IPS-18a (cell line): ENCODE measurements around the gene IGSF9B.

ENCODE experiments used
- H3K27ac ChIP-seq: one replicate; pipeline ENCODE4 v1.5.1; 2013; ENCODE audit warnings: low read length
- H3K27me3 ChIP-seq: one replicate; pipeline ENCODE4 v1.6.1; 2013; ENCODE audit warnings: mild to moderate bottlenecking, low read length; ENCODE audit not compliant: control insufficient read depth, insufficient read depth
- H3K36me3 ChIP-seq: one replicate; pipeline ENCODE4 v1.6.1; 2013; ENCODE audit warnings: low read depth, low read length; ENCODE audit not compliant: control insufficient read depth
- H3K4me1 ChIP-seq: one replicate; pipeline ENCODE4 v1.6.1; 2013; ENCODE audit warnings: low read depth, low read length; ENCODE audit not compliant: control insufficient read depth
- H3K4me3 ChIP-seq: one replicate; pipeline ENCODE4 v1.5.1; 2013; ENCODE audit warnings: low read length
- H3K9ac ChIP-seq: one replicate; pipeline ENCODE4 v1.6.1; 2013; ENCODE audit warnings: mild to moderate bottlenecking, low read length, moderate library complexity
- H3K9me3 ChIP-seq: one replicate; pipeline ENCODE4 v1.6.1; 2013; ENCODE audit warnings: low read depth, low read length; ENCODE audit not compliant: control insufficient read depth

Gene IGSF9B

GRCh38 chr11:133943950-133944698 is 12.6 kb downstream of the IGSF9B start:
- Histone ChIP-seq H3K27me3 (no peaks in the 10 kb centered on the region), H3K9ac (no peak overlapping the region), H3K4me3 (no peak overlapping the region), H3K36me3 (peaks cover 10% of the 10 kb centered on the region), H3K27ac (no peak overlapping the region), H3K4me1 (peaks cover 24% of the 10 kb centered on the region), H3K9me3 (no peaks in the 10 kb centered on the region)

- Histone ChIP-seq H3K27ac (no peak overlapping the region), H3K4me1 (peaks cover 9% of the 10 kb centered on the region), H3K9me3 (no peaks in the 10 kb centered on the region), H3K9ac (no peak overlapping the region), H3K36me3 (peaks cover 26% of the 10 kb centered on the region), H3K27me3 (no peaks in the 10 kb centered on the region), H3K4me3 (no peak overlapping the region)
These were observed 14.2 kb downstream of the IGSF9B start for GRCh38 chr11:133942577-133942976.

GRCh38 chr11:133941546-133941945 is 15.2 kb downstream of the IGSF9B start:
- no peak overlapping the region for H3K27ac ChIP-seq
- H3K9me3 ChIP-seq, result no peaks in the 10 kb centered on the region
- no peaks in the 10 kb centered on the region for H3K27me3 ChIP-seq
- H3K9ac ChIP-seq, result no peak overlapping the region
- H3K36me3 ChIP-seq, result peaks cover 30% of the 10 kb centered on the region
- H3K4me3 ChIP-seq, result no peak overlapping the region
- peaks cover 2% of the 10 kb centered on the region for H3K4me1 ChIP-seq

DNA sequence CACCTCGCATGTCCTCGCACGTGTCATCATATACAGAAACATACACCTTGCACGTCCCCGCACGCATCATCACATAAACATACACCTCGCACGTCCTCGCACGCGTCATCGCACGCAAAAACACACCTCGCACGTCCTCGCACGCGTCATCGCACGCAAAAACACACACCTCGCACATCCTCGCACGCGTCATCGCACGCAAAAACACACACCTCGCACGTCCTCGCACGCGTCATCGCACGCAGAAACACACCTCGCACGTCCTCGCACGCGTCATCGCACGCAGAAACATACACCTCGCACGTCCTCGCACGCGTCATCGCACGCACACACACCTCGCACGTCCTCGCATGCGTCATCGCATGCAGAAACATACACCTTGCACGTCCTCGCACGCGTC is 16.7 kb downstream of the IGSF9B start:
- Histone ChIP-seq H3K9ac (no peak overlapping the region), H3K36me3 (peaks cover 34% of the 10 kb centered on the region), H3K4me1 (no peaks in the 10 kb centered on the region), H3K4me3 (no peak overlapping the region), H3K27ac (no peak overlapping the region), H3K27me3 (no peaks in the 10 kb centered on the region), H3K9me3 (no peaks in the 10 kb centered on the region)

- Histone ChIP-seq H3K4me3 (no peak overlapping the region), H3K4me1 (no peaks in the 10 kb centered on the region), H3K9me3 (no peaks in the 10 kb centered on the region), H3K27ac (no peak overlapping the region), H3K36me3 (peaks cover 34% of the 10 kb centered on the region), H3K27me3 (no peaks in the 10 kb centered on the region), H3K9ac (no peak overlapping the region)
These were observed 17.2 kb downstream of the IGSF9B start for GRCh38 chr11:133939558-133939957.

GRCh38 chr11:133938166-133938565 is 18.6 kb downstream of the IGSF9B start:
- Histone ChIP-seq H3K4me1 (no peaks in the 10 kb centered on the region), H3K4me3 (no peak overlapping the region)

DNA sequence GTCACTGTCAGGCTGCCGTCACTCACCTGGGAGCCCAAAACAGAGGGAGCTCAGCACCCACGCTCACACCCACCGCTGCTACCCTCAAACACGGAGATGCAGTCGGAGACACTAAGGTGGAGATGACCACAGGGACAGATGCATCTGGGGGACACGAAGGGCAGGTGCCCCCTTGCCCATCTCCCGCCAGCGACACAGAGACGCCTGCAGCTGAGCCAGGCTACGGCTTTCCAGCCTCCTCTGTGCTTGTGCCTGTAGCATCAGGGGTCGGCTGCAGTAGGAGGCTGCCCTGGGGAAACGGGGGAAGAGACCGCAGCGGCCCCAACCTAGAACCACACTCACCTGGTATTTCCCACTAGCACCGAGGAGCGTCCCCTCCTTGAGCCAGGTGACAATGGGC is 19.3 kb downstream of the IGSF9B start:
- Histone ChIP-seq H3K9me3 (no peaks in the 10 kb centered on the region), H3K4me1 (no peaks in the 10 kb centered on the region), H3K4me3 (no peak overlapping the region), H3K36me3 (peaks cover 31% of the 10 kb centered on the region), H3K9ac (no peak overlapping the region), H3K27me3 (no peaks in the 10 kb centered on the region), H3K27ac (no peak overlapping the region)

More at GRCh38 chr11:133938166-133938565, 18.6 kb downstream of the IGSF9B start:
- Histone ChIP-seq H3K36me3 (peaks cover 31% of the 10 kb centered on the region), H3K9ac (no peak overlapping the region), H3K27ac (no peak overlapping the region), H3K9me3 (no peaks in the 10 kb centered on the region), H3K27me3 (no peaks in the 10 kb centered on the region)

- no peaks in the 10 kb centered on the region for H3K27me3 ChIP-seq
- no peak overlapping the region for H3K9ac ChIP-seq
- no peak overlapping the region for H3K4me3 ChIP-seq
- H3K9me3 ChIP-seq, result no peaks in the 10 kb centered on the region
- peaks cover 31% of the 10 kb centered on the region for H3K36me3 ChIP-seq
- no peak overlapping the region for H3K27ac ChIP-seq
- no peaks in the 10 kb centered on the region for H3K4me1 ChIP-seq
These were observed 19.8 kb downstream of the IGSF9B start for GRCh38 chr11:133937015-133937414.

DNA sequence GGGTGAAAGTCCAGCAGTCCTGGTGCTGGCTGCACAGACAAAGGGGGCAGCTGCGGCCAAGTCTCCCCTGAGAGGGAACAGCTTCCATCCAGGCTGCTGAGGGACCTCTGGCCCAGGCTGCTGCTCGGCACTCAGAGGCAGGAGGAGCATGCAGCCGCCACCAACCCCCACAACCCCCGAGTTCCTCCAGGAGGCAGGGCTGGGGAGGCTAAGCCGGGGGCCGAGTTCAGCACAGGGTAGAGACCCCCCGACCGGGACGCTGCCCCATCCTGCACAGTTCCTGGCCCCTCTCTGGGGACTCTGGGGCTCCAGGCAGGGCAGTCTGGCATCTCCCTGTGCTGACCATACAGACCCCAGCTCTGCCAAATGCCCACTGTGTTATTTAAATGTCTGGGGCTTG is 20.2 kb downstream of the IGSF9B start:
- no peak overlapping the region for H3K9ac ChIP-seq
- H3K27ac ChIP-seq, result no peak overlapping the region
- no peaks in the 10 kb centered on the region for H3K9me3 ChIP-seq
- no peak overlapping the region for H3K4me3 ChIP-seq
- peaks cover 31% of the 10 kb centered on the region for H3K36me3 ChIP-seq
- no peaks in the 10 kb centered on the region for H3K4me1 ChIP-seq
- no peaks in the 10 kb centered on the region for H3K27me3 ChIP-seq

DNA sequence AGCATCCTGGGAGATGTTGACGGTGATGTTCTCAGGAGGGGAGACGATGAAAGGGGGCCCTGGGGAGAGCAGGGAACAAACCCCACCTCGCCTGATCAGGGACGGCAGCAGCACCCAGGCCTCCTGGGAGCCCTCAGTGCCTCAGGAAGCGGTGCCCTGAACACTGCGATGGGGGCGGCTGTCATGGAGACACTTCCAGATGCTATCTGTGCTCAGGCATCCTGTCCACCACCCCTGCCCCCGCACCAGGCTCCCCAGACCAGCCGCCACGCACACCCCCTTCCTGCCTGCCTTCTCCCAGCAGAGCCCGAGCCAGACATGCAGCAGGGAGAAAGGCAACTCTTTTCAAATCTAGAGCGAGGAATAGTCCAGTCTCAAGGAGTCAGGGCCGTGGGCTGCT is 20.6 kb downstream of the IGSF9B start:
- Histone ChIP-seq H3K4me1 (no peaks in the 10 kb centered on the region), H3K36me3 (peaks cover 31% of the 10 kb centered on the region)

GRCh38 chr11:133935551-133935910 is 21.2 kb downstream of the IGSF9B start:
- Histone ChIP-seq H3K36me3 (peaks cover 31% of the 10 kb centered on the region), H3K4me1 (no peaks in the 10 kb centered on the region), H3K27me3 (no peaks in the 10 kb centered on the region)

More for the DNA sequence above, 20.6 kb downstream of the IGSF9B start:
- no peak overlapping the region for H3K27ac ChIP-seq
- H3K9me3 ChIP-seq, result no peaks in the 10 kb centered on the region
- no peak overlapping the region for H3K4me3 ChIP-seq
- H3K27me3 ChIP-seq, result no peaks in the 10 kb centered on the region
- no peak overlapping the region for H3K9ac ChIP-seq

More at GRCh38 chr11:133935551-133935910, 21.2 kb downstream of the IGSF9B start:
- Histone ChIP-seq H3K9ac (no peak overlapping the region), H3K27ac (no peak overlapping the region), H3K9me3 (no peaks in the 10 kb centered on the region), H3K4me3 (no peak overlapping the region)
